ENCODE results near the gene GNAT1. TPM values are rescaled to one million over a fixed set of nuclear protein-coding genes. Genes with fewer than 3 reads are reported as not detected.

GNAT1 gene
- total and polyA plus RNA-seq, 2 of the 13 experiments (the other 11 are each of a cell fraction or from before 2014, with no cell fraction given) = 0.15 TPM; not detected in 1

DNA sequence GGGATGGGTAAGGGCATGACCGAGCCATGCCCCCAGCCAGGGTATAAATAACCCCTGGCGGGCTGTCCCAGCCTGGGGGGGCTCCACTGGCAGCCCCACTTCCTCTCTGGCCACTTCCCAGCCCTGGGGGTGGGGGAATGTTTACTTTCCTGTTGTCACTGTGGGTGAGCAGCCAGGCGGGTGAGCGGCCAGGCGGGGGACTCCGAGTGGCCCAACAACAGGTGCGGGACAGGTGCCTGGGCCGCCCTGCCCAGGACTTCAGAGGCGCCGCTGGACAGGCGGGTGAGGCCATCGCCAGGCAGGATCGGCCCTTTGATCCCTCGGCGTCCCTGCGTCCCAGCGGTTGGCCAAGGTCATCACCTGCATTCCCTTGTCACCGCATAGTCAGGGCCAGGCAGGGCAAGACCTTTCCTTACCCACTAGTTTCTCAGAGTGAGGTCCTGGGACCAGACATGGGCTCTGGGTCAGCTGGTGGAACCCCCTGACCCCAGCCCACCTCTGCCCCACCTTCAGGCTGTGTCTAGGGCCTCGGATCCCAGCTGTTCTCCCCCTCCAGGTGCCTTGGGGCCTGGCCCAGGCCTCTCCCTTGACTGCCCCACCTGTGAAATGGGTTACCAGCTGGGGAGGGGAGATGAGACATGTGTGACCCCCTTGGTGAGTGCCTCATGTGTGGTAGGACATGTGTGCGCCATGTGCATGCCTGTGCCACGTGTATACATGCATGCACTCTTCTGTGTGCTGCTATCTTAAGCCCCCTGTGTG is 19.7 kb upstream of the GNAT1 start (continued):
- TF ChIP-seq, protein P1, sequence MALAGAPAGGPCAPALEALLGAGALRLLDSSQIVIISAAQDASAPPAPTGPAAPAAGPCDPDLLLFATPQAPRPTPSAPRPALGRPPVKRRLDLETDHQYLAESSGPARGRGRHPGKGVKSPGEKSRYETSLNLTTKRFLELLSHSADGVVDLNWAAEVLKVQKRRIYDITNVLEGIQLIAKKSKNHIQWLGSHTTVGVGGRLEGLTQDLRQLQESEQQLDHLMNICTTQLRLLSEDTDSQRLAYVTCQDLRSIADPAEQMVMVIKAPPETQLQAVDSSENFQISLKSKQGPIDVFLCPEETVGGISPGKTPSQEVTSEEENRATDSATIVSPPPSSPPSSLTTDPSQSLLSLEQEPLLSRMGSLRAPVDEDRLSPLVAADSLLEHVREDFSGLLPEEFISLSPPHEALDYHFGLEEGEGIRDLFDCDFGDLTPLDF (CRISPR knock-in tag; IDR thresholded peaks at IDR 0.05) = no peak
- TF ChIP-seq FOSL1 (CRISPR knock-in tag; IDR thresholded peaks at IDR 0.05; ENCODE audit: borderline replicate concordance) = no peak
- TF ChIP-seq NR3C1 (CRISPR knock-in tag; IDR thresholded peaks at IDR 0.05) = no peak
- TF ChIP-seq MYC (CRISPR knock-in tag; IDR thresholded peaks at IDR 0.05; ENCODE audit: borderline replicate concordance) = peak; percentile 86; the same call in 1 of the 2 replicates
- no peak for TF ChIP-seq POLR2A (IDR thresholded peaks at IDR 0.05; ENCODE audit: insufficient read depth in 1 of 2, low read depth in 2 of 2, low read length in 2 of 2)
- TF ChIP-seq NKX3-1 (CRISPR knock-in tag; IDR thresholded peaks at IDR 0.05) = no peak
- 0 out of 2 replicates have a peak, but pooled peaks have one; percentile 72 for TF ChIP-seq ZNF563 (CRISPR knock-in tag; IDR thresholded peaks at IDR 0.05)
- peak; percentile 58 for TF ChIP-seq RBM22 (optimal IDR thresholded peaks at IDR 0.05; ENCODE audit: low read length)
- no peak for TF ChIP-seq WIZ (CRISPR knock-in tag; IDR thresholded peaks at IDR 0.05)
- no peak for TF ChIP-seq SATB2 (CRISPR knock-in tag; IDR thresholded peaks at IDR 0.05)
- no peak; the same call in 1 of the 2 replicates for TF ChIP-seq HHEX (CRISPR knock-in tag; IDR thresholded peaks at IDR 0.05)
- no peak for TF ChIP-seq IKZF1 (IDR thresholded peaks at IDR 0.05)
- TF ChIP-seq RBM39 (IDR thresholded peaks at IDR 0.05; ENCODE audit: low read depth, low read length, poor library complexity, severe bottlenecking) = peak; percentile 26
- TF ChIP-seq, protein P2, sequence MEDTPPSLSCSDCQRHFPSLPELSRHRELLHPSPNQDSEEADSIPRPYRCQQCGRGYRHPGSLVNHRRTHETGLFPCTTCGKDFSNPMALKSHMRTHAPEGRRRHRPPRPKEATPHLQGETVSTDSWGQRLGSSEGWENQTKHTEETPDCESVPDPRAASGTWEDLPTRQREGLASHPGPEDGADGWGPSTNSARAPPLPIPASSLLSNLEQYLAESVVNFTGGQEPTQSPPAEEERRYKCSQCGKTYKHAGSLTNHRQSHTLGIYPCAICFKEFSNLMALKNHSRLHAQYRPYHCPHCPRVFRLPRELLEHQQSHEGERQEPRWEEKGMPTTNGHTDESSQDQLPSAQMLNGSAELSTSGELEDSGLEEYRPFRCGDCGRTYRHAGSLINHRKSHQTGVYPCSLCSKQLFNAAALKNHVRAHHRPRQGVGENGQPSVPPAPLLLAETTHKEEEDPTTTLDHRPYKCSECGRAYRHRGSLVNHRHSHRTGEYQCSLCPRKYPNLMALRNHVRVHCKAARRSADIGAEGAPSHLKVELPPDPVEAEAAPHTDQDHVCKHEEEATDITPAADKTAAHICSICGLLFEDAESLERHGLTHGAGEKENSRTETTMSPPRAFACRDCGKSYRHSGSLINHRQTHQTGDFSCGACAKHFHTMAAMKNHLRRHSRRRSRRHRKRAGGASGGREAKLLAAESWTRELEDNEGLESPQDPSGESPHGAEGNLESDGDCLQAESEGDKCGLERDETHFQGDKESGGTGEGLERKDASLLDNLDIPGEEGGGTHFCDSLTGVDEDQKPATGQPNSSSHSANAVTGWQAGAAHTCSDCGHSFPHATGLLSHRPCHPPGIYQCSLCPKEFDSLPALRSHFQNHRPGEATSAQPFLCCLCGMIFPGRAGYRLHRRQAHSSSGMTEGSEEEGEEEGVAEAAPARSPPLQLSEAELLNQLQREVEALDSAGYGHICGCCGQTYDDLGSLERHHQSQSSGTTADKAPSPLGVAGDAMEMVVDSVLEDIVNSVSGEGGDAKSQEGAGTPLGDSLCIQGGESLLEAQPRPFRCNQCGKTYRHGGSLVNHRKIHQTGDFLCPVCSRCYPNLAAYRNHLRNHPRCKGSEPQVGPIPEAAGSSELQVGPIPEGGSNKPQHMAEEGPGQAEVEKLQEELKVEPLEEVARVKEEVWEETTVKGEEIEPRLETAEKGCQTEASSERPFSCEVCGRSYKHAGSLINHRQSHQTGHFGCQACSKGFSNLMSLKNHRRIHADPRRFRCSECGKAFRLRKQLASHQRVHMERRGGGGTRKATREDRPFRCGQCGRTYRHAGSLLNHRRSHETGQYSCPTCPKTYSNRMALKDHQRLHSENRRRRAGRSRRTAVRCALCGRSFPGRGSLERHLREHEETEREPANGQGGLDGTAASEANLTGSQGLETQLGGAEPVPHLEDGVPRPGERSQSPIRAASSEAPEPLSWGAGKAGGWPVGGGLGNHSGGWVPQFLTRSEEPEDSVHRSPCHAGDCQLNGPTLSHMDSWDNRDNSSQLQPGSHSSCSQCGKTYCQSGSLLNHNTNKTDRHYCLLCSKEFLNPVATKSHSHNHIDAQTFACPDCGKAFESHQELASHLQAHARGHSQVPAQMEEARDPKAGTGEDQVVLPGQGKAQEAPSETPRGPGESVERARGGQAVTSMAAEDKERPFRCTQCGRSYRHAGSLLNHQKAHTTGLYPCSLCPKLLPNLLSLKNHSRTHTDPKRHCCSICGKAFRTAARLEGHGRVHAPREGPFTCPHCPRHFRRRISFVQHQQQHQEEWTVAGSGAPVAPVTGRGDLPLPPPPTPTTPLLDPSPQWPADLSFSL (CRISPR knock-in tag; IDR thresholded peaks at IDR 0.05) = no peak
- TF ChIP-seq MED1 (CRISPR knock-in tag; IDR thresholded peaks at IDR 0.05) = peak; percentile 97
- no peak for TF ChIP-seq ZNF550 (CRISPR knock-in tag; IDR thresholded peaks at IDR 0.05; ENCODE audit: borderline replicate concordance)
- TF ChIP-seq, protein P3, sequence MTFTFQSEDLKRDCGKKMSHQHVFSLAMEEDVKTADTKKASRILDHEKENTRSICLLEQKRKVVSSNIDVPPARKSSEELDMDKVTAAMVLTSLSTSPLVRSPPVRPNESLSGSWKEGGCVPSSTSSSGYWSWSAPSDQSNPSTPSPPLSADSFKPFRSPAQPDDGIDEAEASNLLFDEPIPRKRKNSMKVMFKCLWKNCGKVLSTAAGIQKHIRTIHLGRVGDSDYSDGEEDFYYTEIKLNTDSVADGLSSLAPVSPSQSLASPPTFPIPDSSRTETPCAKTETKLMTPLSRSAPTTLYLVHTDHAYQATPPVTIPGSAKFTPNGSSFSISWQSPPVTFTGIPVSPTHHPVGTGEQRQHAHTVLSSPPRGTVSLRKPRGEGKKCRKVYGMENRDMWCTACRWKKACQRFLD (CRISPR knock-in tag; IDR thresholded peaks at IDR 0.05; ENCODE audit: borderline replicate concordance) = no peak

Data from HepG2 (cell line).